Measurements from ENCODE around the gene BAG1.

BAG1 gene

DNA sequence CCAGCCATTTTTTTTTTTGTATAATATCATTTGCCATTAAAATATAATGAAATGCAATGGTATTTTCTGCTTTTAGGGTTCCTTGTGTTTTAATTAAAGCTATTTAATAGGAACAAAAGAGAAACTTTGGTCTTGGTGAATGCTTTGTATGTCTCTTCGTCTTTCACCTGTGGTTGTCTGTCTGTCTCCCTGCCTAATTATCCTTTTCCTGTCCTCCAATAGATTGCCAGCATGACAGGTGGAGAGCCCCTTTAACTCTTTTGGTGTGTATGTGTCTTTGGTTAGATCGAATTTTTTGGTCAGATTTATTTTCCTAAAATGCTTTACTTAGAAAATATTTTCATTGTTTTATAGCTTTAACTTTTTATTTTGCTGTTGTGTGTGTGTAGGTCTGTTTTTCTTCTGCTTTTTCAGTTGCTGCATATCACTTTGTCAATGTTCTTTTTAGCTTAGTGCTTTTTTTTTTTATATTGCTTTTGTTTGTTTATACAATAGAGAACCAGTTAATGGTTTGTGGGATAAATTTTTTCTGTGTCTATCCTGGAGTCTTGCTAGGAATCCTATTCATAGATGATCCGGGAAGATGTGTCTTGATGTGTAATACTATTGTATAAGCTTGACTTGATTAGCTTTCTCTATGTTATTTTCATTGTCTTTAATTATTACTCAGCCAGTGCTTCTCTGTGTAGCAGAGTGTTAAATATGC lies 8.9 kb upstream of the BAG1 start:
- no peak for DNase-seq

GRCh38 chr9:33272061-33272460 lies 7.6 kb upstream of the BAG1 start:
- DNase-seq: no peak

DNA sequence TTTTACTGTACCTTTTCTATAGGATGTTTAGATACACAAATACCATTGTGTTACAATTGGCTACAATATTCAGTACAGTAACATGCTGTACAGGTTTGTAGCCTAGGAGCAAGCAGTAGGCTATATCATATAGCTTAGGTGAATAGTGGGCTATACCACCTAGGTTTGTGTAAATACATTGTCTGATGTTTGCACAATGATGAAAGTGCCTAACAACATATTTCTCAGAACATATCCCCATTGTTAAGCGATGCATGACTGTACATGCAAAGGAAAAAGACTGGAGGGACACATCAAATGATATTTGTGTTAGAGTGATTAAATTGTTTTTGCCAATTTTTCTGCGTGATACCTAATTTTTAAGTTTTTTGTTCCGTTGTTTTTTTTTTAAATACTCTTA lies 5.6 kb upstream of the BAG1 start:
- DNase-seq: no peak

DNA sequence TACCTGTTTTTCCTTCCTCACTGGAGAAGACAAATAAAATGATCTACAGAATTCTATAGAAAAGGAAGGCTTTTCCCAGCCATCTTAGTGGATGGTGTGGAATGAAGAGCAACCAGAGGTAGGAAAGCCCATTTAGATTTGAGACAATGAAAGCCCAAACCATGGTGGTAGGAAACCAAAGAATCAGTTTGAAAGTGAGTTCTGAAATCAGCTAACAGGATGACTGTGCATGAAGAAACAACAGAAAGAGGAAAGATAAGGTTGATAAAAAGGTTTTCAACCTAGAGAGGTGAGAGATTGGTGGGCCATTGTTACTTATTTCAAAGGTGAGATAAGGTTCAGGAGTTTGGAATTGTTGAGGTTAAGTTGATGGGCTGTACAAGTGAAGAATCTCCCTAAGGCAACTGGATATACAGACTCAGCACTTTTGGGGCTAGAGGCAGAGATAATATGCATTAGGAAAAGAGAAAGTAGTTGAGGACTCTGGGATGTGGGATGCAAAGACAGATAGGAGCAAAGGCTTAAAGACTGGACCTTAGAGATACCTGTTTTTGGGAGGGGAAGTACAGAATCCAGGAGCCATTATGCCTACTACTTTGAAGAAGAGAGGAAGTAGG lies 2.8 kb upstream of the BAG1 start:
- DNase-seq: no peak

GRCh38 chr9:33265211-33265865 lies 830 bp upstream of the BAG1 start:
- no peak for DNase-seq

DNA sequence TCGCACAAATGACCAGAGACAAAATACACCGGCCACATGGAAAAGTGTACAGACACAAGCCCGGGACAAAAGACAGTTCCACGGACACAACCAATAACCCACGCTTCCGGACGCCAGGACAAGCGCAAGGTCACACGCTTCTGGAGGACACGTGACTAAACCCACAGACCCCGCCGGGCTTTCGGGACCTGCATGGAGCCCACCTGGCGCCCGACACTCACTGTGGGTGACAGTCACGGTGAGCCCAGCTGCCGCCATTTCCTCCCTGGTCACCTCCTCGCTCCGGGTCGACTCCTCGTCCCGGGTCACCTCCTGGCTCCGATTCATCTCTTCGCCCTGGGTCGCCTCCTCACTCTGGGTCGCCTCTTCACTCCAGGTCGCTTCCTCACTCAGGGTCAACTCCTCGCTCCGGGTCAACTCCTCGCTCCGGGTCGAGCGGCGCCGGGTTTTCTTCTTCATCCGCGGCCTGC lies 470 bp downstream of the BAG1 start:
- peak; percentile 32 for DNase-seq

GRCh38 chr9:33263131-33264002 lies 1.1 kb downstream of the BAG1 start:
- DNase-seq: peak; percentile 8

- no peak for DNase-seq
Observed at GRCh38 chr9:33260372-33260771, 4.1 kb downstream of the BAG1 start.

DNA sequence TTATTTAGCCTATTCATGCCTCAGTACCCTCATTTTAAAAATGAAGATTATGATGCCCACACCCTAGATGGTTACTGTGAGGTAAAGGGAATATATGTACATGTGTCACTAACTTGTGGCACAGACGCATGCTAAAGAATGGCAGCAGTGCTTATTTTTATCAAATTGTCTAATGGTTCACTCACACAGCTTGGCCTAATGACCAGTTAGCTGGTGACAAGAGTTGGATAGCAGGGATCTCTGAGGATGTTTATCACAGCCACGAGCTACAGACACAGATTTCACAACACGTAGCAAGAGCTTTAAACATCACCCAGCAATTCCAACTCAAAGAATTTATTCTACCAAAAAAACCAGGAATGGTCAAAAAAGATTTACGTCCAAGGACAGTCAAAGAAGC lies 7.2 kb downstream of the BAG1 start:
- no peak for DNase-seq

- DNase-seq: no peak
Observed at GRCh38 chr9:33256236-33256635, 8.3 kb downstream of the BAG1 start.

DNA sequence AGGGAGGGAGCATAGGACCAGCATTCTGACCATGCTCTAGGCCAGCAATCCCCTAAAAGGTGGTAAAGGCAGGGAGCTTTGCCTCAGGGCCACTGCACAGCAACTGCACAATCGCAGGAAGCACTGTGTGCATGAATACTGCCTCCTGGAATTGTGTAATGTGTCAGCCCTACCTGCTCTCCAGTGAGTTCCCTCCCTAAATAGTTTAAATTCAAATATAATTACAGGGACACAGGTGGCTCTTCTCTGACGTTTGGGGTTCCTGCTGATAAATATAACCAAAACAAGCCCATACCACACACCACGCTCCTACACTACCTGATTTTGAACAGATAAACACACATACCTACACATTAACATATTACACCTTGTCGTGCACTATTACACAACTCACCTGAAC lies 9.0 kb downstream of the BAG1 start:
- no peak for DNase-seq

GRCh38 chr9:33255014-33255413 lies 9.5 kb downstream of the BAG1 start:
- no peak for DNase-seq

DNA sequence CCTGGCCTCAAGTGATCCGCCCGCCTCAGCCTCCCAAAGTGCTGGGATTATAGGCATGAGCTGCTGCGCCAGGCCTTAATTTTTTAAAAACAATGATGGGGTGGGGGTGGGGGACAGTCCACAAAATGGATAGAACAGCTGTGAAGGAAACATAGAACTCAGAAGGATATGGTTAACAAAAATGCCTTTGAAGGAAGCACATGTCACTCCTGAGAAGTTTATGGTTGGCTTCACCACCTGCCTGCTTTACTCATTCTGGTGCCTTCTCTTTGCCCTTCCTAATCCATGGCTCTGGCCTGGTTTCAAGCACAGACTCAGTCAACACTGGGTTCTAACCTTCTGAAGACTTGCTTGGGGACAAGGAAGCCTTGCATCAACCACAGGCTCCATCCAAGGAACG lies 10.3 kb downstream of the BAG1 start:
- no peak for DNase-seq

GRCh38 chr9:33250458-33250995 lies 14.0 kb downstream of the BAG1 start:
- no peak for DNase-seq

DNA sequence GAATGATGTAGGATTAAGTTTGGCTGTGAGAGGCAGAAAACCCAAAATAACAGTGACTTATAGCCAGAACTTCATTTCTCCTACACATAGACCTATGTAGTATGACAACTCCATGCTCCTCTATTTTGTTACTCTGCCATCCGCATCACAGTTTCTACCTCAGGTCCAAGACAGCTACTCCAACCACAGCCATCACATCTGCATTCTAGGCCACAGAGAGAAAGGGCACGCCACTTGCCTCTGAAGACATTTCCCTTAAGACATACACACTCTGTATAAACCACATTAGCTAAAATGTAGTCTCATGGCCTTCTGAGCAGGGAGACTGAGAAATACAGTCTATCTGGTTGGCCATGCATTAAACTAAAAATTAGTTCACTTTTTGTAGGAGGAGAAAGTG lies 14.5 kb downstream of the BAG1 start:
- DNase-seq: no peak

GRCh38 chr9:33249087-33249658 lies 15.3 kb downstream of the BAG1 start:
- DNase-seq: no peak

- DNase-seq: no peak
Observed at GRCh38 chr9:33248606-33249005, 15.9 kb downstream of the BAG1 start.

GRCh38 chr9:33246269-33246860 lies 18.1 kb downstream of the BAG1 start:
- no peak for DNase-seq

DNA sequence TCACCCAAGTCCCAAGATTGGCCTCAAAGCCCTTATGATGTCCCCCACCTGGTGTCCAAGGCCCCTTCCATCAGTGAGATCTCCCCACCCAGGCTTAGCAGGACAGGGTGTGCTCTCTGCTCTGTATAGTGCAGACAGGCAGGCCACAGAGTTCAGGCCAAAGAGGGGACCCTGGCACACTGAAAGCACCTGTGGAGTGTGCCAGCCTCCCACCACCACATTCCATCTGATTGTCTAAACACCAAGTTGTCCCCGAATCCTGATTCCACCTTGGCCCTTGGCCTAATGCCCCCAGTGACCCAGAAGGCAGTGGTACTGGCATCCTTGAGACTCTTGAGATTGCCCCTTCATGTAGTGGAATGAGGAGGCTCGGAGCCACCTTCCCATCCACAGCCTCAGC lies 19.2 kb downstream of the BAG1 start:
- DNase-seq: no peak

DNA sequence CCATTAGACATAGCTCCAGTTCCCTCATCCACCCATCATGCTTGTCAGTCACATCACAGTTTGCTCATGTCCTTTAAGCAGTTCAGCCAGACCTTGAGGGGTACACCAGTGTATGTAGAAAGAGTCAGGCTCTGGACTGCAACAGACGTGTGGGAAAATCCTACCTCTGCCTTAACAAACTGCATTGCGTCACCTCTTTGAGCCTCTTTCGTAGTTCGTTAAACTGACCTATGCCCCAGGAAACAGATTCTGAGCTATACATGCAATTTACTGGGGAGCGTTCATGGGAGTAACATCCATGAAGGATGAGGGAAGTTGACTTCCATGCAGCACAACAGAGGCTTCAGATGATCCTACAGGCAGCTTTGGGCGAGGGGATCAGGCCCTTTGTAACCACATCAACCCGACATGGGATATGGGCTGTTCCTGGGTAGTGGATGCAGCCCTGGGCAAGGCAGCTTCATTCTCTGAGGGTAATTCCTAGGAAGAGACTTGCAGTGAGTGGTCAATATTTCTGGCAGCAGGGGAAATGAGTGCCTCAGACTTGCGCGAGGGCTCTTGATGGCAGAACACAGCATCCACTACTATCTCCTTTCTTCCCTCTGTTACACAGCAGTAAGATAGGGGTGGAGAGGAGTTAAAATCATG lies 20.2 kb downstream of the BAG1 start:
- DNase-seq: no peak

- no peak for DNase-seq
Observed at GRCh38 chr9:33242609-33243134, 21.8 kb downstream of the BAG1 start.

Measured in activated gamma-delta T cell treated with Interleukin-2 at 50 U/mL for 16 hours (primary cell).